ENCODE measurements around the gene AGBL4.

Gene AGBL4

DNA sequence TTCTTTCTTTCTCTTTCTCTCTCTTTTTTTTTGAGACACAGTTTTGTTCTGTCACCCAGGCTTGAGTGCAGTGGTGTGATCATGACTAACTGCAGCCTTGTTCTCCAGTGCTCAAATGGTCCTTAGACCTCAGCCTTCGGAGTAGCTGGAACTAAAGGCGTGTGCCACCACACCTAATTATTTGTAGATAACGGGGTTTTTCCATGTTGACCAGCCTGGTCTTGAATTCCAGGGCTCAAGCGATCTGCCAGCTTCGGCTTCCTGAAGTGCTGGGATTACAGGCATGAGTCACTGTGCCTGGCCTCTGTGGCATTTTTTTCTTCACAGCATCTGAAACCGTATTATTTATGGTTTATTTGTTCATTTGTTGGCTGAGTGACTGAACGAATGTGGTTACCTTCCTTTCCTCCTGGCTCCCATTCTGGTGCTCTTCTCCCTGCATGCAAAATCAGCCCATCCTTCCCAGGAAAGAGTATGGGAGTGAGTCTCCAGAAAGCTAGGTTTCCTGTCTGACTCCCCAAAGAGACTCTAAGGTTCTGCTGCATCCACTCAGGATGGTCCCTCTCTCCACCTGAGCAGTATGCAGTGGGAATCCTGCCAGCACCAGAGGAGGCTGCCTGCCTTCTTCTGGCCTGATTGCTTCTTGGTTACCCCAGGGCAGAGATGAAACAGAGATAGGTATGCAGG, 1092.1 kb downstream of the AGBL4 start:
- FAIRE-seq, result no peak
- no peak for TF ChIP-seq POLR2A (IDR thresholded peaks at IDR 0.05; ENCODE audit: low read depth, low read length)
- no peak for TF ChIP-seq POLR2AphosphoS5 (IDR thresholded peaks at IDR 0.05; ENCODE audit: low read depth, low read length)
- TF ChIP-seq TAF1 (IDR thresholded peaks at IDR 0.05; ENCODE audit: borderline replicate concordance, low read depth, low read length), result no peak
- no peak for DNase-seq (ENCODE audit: insufficient read length)

DNA sequence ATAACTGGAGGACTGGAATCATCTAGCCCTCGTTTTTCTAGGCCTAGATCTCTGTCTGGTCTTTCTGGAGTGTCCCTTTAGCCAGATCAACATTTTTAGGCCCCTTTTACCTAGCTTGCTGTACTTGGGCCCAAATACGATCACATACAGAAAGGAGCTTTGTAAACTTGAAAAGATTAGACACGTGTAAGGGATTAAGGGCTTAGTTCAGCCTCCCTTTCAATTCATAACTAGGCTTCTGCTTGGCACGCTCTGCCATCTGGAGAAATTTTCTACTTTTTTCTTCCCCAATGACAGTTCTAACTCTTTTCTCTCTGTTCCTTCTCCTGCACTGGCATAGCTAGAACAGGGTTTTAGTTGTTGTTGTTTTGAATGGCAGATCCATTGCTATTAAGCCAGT, 1093.7 kb downstream of the AGBL4 start:
- DNase-seq (ENCODE audit: insufficient read length), result no peak
- TF ChIP-seq POLR2AphosphoS5 (IDR thresholded peaks at IDR 0.05; ENCODE audit: low read depth, low read length) (no peak), TAF1 (IDR thresholded peaks at IDR 0.05; ENCODE audit: borderline replicate concordance, low read depth, low read length) (no peak), POLR2A (IDR thresholded peaks at IDR 0.05; ENCODE audit: low read depth, low read length) (no peak)
- no peak for FAIRE-seq

DNA sequence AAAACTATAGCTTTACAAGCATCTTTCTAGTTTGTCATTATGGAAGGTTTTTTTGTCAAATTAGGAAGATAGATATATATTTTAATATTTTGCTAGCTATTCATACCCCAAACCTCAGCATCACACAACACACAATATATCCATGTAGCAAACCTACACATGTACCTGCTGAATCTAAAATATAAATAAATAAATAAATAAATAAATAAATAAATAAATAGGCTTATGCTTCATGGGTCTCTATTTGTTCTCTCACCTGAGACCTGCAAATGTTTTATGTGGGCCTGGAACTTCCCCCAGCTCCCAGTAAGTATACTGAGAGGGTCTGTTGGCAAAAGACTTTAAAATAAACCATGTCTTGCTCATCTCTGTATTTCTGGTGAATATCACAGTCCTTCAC, 1099.7 kb downstream of the AGBL4 start:
- no peak for TF ChIP-seq TAF1 (IDR thresholded peaks at IDR 0.05; ENCODE audit: borderline replicate concordance, low read depth, low read length)
- no peak for TF ChIP-seq POLR2AphosphoS5 (IDR thresholded peaks at IDR 0.05; ENCODE audit: low read depth, low read length)
- TF ChIP-seq POLR2A (IDR thresholded peaks at IDR 0.05; ENCODE audit: low read depth, low read length), result no peak
- DNase-seq (ENCODE audit: insufficient read length) (no peak), FAIRE-seq (no peak)

DNA sequence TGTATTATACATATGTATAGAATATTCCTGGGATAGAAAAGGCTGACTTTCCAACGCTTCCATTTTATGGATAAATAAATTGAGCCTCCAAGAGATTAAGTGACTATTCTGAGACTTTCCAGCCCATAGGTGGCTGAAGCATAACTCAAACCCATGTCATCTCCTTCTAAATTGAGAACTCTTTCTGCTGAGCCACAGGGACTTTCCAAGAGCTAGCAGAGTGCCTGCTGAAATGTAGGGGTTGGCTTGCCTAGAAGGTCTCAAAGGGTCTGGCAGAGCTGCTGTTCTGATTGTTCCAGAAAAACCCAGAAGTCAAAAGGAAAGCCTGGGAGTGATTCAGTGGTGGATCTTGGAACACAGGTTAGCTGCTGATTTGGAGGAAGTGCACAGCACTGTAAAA, 1100.6 kb downstream of the AGBL4 start:
- DNase-seq (ENCODE audit: insufficient read length) (no peak), FAIRE-seq (no peak)
- TF ChIP-seq POLR2AphosphoS5 (IDR thresholded peaks at IDR 0.05; ENCODE audit: low read depth, low read length) (no peak), POLR2A (IDR thresholded peaks at IDR 0.05; ENCODE audit: low read depth, low read length) (no peak), TAF1 (IDR thresholded peaks at IDR 0.05; ENCODE audit: borderline replicate concordance, low read depth, low read length) (no peak)

DNA sequence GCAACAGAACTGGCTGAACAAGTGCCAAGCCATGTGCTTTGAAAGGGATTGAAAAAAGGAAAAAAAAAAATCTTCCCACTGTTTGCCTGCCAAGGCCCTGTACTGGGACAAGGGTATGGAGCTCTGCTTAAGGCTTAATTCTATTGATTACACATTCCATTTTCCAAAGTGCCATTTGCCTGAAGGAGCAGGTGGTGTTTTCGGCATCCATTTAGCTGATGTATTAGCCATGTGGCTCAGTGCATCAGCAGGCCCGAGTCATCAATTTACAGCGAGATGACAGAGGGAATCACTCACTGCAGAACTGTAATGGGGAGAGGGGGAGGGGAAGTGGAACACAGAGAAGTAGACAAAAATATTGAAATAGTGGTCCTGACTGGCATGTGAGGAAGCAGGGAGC, 1102.9 kb downstream of the AGBL4 start:
- FAIRE-seq, result no peak
- TF ChIP-seq POLR2AphosphoS5 (IDR thresholded peaks at IDR 0.05; ENCODE audit: low read depth, low read length) (no peak), POLR2A (IDR thresholded peaks at IDR 0.05; ENCODE audit: low read depth, low read length) (no peak), TAF1 (IDR thresholded peaks at IDR 0.05; ENCODE audit: borderline replicate concordance, low read depth, low read length) (no peak)
- DNase-seq (ENCODE audit: insufficient read length), result no peak

DNA sequence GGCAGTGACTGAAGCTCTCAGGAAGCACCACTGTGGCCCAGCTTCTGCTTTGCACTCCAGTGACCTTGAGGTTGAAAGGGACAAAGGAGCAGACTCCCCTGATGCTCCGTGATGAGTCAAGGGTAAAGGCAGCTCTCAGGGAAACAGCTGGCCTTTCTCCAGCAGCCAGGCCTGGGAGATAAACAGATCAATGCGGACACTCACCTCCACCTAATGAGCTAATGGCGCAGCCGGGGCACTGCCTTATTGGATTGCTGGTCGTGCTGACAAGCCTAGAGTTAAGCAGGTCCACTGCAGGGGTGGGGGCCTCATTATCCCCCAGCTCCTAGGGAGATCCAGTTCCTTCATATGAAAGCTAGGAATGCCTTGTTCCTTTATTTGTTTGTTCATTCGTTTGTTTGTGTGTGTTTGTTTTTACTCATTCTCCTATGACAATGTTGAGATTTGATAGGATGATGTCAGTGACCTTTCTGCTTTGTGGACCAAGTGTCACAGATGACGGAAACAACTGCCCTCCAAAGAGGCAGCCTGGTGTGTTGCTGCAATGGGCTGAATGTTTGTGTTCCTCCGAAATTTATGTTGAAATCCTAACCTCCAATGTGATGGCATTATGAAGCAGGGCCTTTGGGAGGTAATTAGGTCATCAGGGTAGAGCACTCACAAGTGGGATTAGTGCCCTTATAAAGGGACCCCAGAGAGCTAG, 1105.7 kb downstream of the AGBL4 start:
- no peak for DNase-seq (ENCODE audit: insufficient read length)
- no peak for TF ChIP-seq TAF1 (IDR thresholded peaks at IDR 0.05; ENCODE audit: borderline replicate concordance, low read depth, low read length)
- no peak for FAIRE-seq

DNA sequence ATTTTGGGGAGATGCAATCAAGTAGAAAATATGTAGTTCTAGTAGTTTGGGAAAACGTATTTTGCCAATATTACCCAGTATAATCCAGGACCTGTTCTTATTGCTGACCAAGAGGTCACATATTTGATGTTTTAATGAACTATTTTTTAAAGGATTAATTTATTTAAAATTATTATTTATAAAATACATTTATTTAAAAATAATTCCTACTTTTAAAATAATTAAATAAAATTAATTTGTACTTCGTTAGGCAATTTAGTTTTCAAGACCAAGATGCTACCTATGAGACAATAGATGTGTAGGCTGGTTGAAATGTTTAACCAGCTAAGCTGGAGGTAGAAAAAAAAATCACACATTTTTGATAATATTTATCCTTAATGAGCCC, 1106.7 kb downstream of the AGBL4 start:
- TF ChIP-seq POLR2A (IDR thresholded peaks at IDR 0.05; ENCODE audit: low read depth, low read length), result no peak
- TF ChIP-seq TAF1 (IDR thresholded peaks at IDR 0.05; ENCODE audit: borderline replicate concordance, low read depth, low read length), result no peak
- no peak for TF ChIP-seq POLR2AphosphoS5 (IDR thresholded peaks at IDR 0.05; ENCODE audit: low read depth, low read length)
- no peak for DNase-seq (ENCODE audit: insufficient read length)
- FAIRE-seq, result no peak

DNA sequence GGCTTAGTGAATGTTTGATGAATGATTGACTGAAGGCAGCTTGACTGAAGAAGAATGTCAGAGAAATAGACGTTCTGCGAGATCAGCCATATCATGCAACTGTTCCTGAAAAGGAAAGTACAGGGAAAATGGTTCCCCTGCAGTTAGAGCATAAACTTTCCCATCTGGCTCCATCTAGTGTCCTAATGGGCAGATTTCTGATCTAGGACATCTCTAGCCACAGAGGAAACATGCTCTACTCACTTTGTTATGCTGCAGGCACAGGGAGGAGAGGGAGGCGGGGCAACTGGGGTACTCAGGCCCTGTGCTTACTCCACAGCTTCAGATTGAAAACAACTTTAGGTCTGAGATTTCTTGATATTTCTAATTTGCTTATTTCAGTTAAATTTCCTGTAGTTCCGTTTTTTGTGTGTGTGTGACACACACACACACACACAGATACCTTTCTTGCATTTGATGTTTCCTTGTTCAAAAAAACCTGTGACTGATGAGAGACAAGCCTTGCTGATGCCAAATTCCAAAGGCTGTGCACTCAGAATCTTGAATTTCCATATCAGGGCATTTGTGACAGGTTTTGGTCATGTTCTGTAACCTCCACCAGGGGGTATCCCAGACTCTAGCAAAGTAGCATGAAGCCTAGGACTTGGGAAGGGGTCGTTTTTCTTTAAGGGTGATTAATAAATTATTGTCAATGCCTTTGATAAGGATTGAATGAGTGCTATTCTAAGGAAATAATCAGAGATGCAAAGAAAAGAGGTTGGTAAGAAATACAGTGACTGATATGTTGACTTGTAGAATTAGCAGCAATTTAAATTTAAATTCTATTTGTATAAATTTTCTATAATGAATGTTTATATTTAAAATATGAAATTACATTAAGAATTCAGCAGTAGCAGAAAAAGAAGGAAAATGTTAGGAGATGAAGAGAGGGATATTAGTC, 1107.4 kb downstream of the AGBL4 start:
- FAIRE-seq, result no peak
- TF ChIP-seq POLR2AphosphoS5 (IDR thresholded peaks at IDR 0.05; ENCODE audit: low read depth, low read length) (no peak), POLR2A (IDR thresholded peaks at IDR 0.05; ENCODE audit: low read depth, low read length) (no peak), TAF1 (IDR thresholded peaks at IDR 0.05; ENCODE audit: borderline replicate concordance, low read depth, low read length) (no peak)
- no peak for DNase-seq (ENCODE audit: insufficient read length)

DNA sequence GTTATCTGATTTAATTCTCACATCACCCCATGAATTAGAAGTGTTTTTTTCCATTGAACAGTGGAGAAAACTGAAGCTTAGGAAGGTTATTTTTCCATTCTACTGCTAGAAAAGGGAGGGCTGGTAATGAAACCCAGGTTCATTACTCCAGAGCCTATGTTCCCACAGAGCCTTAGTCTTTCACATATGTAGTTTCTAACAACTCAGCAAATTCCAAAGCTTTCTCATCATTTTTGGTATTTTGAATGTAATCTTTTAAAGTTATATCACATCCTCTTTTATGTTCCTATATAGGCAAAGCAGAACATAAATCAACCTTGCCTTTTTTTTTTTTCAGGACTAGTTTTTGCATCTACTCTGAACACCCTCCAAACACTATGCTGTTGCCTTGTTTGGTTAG, 1115.1 kb downstream of the AGBL4 start:
- DNase-seq (ENCODE audit: insufficient read length) (no peak), FAIRE-seq (no peak)
- TF ChIP-seq POLR2A (IDR thresholded peaks at IDR 0.05; ENCODE audit: low read depth, low read length) (no peak), POLR2AphosphoS5 (IDR thresholded peaks at IDR 0.05; ENCODE audit: low read depth, low read length) (no peak), TAF1 (IDR thresholded peaks at IDR 0.05; ENCODE audit: borderline replicate concordance, low read depth, low read length) (no peak)

DNA sequence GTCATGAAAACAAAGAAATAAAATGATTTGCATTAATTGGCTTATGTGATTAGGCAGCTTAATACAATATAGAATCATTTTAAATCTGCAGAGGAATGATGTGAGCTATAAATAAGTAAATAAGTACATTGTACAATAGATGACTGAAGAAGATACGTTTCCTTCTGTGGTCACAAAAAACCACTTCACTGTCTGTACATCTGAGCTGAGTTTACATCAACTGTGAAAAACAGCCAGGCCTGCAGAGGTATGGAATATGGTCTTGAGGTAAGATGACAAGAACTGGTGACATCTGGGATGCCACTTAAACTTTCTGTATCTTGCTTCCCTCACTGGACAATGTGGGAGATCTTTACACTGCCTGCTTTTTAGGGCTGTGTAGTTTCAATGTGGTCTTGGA, 1117.0 kb downstream of the AGBL4 start:
- TF ChIP-seq POLR2A (IDR thresholded peaks at IDR 0.05; ENCODE audit: low read depth, low read length), result no peak
- no peak for TF ChIP-seq POLR2AphosphoS5 (IDR thresholded peaks at IDR 0.05; ENCODE audit: low read depth, low read length)
- FAIRE-seq (no peak), DNase-seq (ENCODE audit: insufficient read length) (no peak)

DNA sequence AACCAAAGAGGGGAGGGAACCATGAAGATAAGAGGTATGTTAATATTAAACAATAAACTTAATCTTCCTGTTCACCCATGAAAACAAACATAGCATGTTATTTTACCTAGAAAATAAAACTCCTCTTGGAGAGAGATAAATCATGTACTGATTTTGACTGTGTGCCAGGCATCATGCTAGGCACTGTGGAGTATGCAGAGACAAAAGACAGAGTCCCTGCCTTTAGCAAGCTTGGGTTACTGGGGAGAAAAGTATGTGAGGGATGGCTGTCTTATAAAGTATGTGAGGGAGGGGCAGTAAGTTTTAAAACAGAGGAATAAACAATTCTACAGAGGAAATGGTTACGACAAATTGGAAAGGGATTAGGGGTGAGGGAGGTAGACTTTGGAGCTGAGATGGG, 1117.6 kb downstream of the AGBL4 start:
- TF ChIP-seq TAF1 (IDR thresholded peaks at IDR 0.05; ENCODE audit: borderline replicate concordance, low read depth, low read length), result no peak
- TF ChIP-seq POLR2A (IDR thresholded peaks at IDR 0.05; ENCODE audit: low read depth, low read length), result no peak
- FAIRE-seq, result no peak
- no peak for DNase-seq (ENCODE audit: insufficient read length)

DNA sequence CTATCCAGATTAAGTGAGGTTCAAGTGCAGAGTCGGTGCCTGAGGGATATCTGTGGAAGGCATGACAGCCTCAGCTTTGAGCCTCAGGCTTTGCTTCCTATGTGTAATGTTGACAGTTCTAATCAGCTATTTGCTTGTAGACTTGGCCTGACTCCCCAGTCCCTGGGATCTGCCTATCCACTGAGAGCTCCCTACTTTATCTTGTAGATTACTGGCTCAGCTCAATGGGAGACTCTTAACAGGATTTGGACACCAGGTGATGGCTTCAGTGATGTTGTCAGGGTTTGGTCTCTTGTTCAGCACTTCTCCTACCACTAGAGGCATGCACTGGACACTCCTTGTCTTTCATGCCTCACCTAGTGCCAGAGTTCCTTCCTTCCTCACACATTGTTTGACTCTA, 1120.5 kb downstream of the AGBL4 start:
- no peak for FAIRE-seq
- TF ChIP-seq POLR2A (IDR thresholded peaks at IDR 0.05; ENCODE audit: low read depth, low read length) (no peak), POLR2AphosphoS5 (IDR thresholded peaks at IDR 0.05; ENCODE audit: low read depth, low read length) (no peak), TAF1 (IDR thresholded peaks at IDR 0.05; ENCODE audit: borderline replicate concordance, low read depth, low read length) (no peak)
- no peak for DNase-seq (ENCODE audit: insufficient read length)

Data from GM12892 (cell line).